ENCODE measurements around the gene C2orf49.
A peak's percentile ranks its signal among the peaks of the same experiment; 100 is the strongest.

The C2orf49 gene

GRCh38 chr2:105299290-105299689 lies 38.0 kb upstream of the C2orf49 start:
- TF ChIP-seq, protein P1, sequence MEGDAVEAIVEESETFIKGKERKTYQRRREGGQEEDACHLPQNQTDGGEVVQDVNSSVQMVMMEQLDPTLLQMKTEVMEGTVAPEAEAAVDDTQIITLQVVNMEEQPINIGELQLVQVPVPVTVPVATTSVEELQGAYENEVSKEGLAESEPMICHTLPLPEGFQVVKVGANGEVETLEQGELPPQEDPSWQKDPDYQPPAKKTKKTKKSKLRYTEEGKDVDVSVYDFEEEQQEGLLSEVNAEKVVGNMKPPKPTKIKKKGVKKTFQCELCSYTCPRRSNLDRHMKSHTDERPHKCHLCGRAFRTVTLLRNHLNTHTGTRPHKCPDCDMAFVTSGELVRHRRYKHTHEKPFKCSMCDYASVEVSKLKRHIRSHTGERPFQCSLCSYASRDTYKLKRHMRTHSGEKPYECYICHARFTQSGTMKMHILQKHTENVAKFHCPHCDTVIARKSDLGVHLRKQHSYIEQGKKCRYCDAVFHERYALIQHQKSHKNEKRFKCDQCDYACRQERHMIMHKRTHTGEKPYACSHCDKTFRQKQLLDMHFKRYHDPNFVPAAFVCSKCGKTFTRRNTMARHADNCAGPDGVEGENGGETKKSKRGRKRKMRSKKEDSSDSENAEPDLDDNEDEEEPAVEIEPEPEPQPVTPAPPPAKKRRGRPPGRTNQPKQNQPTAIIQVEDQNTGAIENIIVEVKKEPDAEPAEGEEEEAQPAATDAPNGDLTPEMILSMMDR (IDR thresholded peaks at IDR 0.05; ENCODE audit: insufficient read depth, low read length, poor library complexity, severe bottlenecking), result peak; percentile 14
- DNase-seq (ENCODE audit: extremely low read depth, insufficient read length), result no peak
- no peaks in the 10 kb centered on the region for H3K27me3 ChIP-seq (replicated peaks; ENCODE audit: control insufficient read depth, insufficient read depth, low read length)
- peaks cover 14% of the 10 kb centered on the region for H3K36me3 ChIP-seq (ENCODE audit: control insufficient read depth, insufficient read depth, low read length)
- no peak overlapping the region for H3K4me3 ChIP-seq (replicated peaks; ENCODE audit: low read depth, low read length)

DNA sequence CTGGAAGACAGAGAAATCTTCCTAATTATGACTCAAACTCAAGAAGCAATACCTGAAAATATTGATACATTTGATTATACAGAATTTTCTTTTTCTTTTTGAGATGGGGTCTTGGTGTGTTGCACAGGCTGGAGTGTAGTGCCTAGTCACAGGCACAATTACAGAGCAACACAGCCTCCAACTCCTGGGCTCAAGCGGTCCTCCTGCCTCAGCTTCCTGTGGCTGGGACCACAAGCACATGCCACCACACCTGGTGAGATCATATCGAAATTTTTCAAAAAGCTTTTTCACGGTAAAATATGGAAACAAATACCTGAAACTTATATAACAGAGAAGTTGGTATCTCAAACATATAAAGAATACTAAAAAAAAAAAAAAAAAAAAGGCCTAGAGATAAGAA lies 35.7 kb upstream of the C2orf49 start:
- Histone ChIP-seq H3K36me3 (ENCODE audit: control insufficient read depth, insufficient read depth, low read length) (peaks cover 11% of the 10 kb centered on the region), H3K27me3 (replicated peaks; ENCODE audit: control insufficient read depth, insufficient read depth, low read length) (no peaks in the 10 kb centered on the region), H3K4me3 (replicated peaks; ENCODE audit: low read depth, low read length) (no peak overlapping the region)
- no peak for DNase-seq (ENCODE audit: extremely low read depth, insufficient read length)
- TF ChIP-seq, protein P1 (IDR thresholded peaks at IDR 0.05; ENCODE audit: insufficient read depth, low read length, poor library complexity, severe bottlenecking), result no peak

- H3K36me3 ChIP-seq (ENCODE audit: control insufficient read depth, insufficient read depth, low read length), result peaks cover 9% of the 10 kb centered on the region
- H3K4me3 ChIP-seq (replicated peaks; ENCODE audit: low read depth, low read length), result no peak overlapping the region
- TF ChIP-seq, protein P1 (IDR thresholded peaks at IDR 0.05; ENCODE audit: insufficient read depth, low read length, poor library complexity, severe bottlenecking), result no peak
- no peaks in the 10 kb centered on the region for H3K27me3 ChIP-seq (replicated peaks; ENCODE audit: control insufficient read depth, insufficient read depth, low read length)
- no peak for DNase-seq (ENCODE audit: extremely low read depth, insufficient read length)
These were observed 30.2 kb upstream of the C2orf49 start for GRCh38 chr2:105307146-105307545.

DNA sequence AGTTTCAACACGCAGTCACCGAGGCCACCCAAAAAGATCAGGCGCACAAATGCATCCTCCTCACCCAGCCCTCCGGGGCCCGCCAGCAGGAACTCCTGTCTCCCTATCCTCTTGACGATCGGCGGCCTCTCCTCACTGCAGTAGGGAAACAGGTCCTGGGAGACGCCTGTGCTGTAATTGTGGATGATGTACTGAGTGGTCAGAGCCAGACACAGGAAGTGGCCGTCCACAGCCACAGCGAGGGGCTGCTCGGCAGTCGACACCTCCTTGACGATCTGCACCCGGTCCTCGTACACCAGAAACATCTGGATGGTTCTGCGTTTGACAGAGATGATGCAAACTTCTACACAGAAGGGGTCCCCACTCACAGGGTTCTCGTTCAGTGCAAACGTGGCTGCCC lies 29.8 kb upstream of the C2orf49 start:
- Histone ChIP-seq H3K36me3 (ENCODE audit: control insufficient read depth, insufficient read depth, low read length) (peaks cover 9% of the 10 kb centered on the region), H3K4me3 (replicated peaks; ENCODE audit: low read depth, low read length) (no peak overlapping the region), H3K27me3 (replicated peaks; ENCODE audit: control insufficient read depth, insufficient read depth, low read length) (no peaks in the 10 kb centered on the region)
- TF ChIP-seq, protein P1 (IDR thresholded peaks at IDR 0.05; ENCODE audit: insufficient read depth, low read length, poor library complexity, severe bottlenecking), result no peak
- DNase-seq (ENCODE audit: extremely low read depth, insufficient read length), result no peak

- Histone ChIP-seq H3K27me3 (replicated peaks; ENCODE audit: control insufficient read depth, insufficient read depth, low read length) (no peaks in the 10 kb centered on the region), H3K4me3 (replicated peaks; ENCODE audit: low read depth, low read length) (no peak overlapping the region), H3K36me3 (ENCODE audit: control insufficient read depth, insufficient read depth, low read length) (peaks cover 9% of the 10 kb centered on the region)
- no peak for DNase-seq (ENCODE audit: extremely low read depth, insufficient read length)
- TF ChIP-seq, protein P1 (IDR thresholded peaks at IDR 0.05; ENCODE audit: insufficient read depth, low read length, poor library complexity, severe bottlenecking), result no peak
These were observed 29.4 kb upstream of the C2orf49 start for GRCh38 chr2:105307962-105308361.

Measured in GM06990 (cell line).